ENCODE data around the gene MICALL2.

MICALL2 gene

DNA sequence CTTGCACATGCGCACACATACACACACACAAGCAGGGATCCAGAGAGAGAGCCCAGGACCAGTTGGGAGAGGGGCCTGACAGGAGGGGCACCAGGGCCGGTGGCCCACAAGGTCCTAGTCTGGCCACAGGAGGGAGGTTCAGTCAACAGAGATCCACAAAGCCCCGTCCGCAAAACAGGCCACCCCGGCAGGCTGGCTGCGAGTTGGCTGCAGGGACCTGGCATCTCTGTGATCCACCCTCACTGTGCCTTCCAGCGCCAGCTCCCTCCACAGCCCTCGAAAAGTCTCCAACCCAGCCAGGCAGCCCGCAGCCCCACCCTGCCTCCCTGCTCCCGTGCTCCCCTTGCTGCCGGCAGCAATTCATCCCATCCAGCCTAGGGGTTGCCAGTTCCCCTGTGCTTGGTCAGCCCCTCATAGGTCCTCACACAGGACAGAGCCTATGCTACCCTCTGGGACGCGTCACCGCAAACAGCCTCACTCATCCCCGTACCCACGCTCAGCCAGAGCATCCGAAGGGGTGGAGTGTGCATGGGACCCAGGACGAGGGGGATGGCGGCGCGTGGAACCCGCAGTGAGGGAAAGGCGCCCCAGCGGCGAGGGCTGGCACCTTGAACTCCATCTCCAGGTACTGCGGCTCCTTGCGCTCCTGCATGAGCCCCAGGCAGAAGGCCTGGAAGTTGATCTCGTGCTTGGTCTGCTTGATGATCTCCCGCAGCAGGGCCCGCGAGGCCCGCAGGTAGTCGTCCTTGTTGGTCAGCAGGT lies 37.4 kb upstream of the MICALL2 start:
- DNase-seq (ENCODE audit: extremely low read depth, low read depth), result no peak
- no peak for TF ChIP-seq CTCF (IDR thresholded peaks at IDR 0.05; ENCODE audit: low read depth, low read length, missing control alignments)
- H3K4me3 ChIP-seq (replicated peaks; ENCODE audit: low read depth, low read length), result no peak overlapping the region

DNA sequence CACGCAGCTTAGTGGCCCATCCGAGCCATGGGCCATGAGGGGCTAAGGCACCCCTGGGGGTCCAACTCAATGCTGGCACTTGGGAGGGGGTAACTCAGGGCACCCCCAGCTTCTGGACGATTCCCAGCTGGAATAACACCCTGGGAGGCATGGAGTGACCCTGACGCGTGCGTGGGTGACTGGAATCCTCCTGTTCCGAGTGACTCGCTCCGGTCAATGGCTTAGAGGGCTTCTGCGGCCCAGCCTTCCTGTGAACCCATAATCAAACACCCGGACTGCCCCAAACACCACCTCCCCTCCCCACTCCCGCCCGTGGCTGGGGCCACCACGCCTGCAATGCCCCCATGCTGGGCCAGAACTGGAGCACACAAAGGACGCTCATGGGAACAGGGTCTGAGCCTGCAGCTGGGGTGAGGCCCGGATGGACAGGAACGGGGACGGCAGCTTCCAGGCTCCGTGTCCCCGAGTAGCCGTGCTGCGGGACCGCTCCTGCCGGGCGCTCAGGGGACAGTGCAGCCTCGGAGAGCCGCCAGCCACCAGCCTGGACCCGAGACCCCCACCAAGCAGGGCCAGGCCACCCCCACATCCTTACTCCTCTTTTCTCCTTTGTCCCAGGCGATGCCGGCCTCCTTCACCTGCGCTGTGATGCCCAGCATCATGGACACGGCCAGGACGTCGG lies 36.4 kb upstream of the MICALL2 start:
- DNase-seq (ENCODE audit: extremely low read depth, low read depth), result no peak
- no peak for TF ChIP-seq CTCF (IDR thresholded peaks at IDR 0.05; ENCODE audit: low read depth, low read length, missing control alignments)
- no peak overlapping the region for H3K4me3 ChIP-seq (replicated peaks; ENCODE audit: low read depth, low read length)

DNA sequence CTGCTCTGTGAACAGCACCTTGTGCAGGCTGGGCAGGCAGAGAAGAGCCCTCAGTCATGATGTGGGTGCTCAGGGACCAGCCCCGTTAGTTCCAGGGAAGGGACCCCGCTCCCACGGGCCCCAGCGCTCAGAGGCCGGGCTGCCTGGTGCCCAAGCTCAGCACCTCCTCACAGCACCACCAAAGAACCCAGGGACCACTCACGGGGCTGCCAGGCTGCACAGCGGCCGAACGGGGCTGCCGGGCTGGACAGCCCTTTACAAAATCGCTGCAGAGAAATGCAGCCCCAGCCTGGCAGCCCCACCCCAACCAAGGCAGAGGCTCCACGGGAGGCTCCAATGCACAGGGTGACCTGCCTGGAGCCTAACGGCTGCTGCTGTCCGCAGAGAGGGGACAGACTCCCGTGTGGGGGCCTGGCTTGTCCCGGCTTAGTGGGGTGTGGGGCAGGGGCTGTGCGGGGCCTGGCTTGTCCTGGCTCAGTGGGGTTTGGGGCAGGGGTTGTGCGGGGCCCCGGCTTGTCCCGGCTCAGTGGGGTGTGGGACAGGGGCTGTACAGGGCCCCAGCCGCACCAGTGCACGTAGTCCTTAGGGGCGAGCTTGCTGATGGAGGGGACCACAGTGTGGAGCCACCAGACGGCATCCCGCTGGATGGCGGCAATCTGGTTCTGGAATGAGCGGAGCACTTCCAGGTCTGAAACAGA lies 35.7 kb upstream of the MICALL2 start:
- TF ChIP-seq CTCF (IDR thresholded peaks at IDR 0.05; ENCODE audit: low read depth, low read length, missing control alignments), result no peak
- no peak for DNase-seq (ENCODE audit: extremely low read depth, low read depth)
- no peak overlapping the region for H3K4me3 ChIP-seq (replicated peaks; ENCODE audit: low read depth, low read length)

DNA sequence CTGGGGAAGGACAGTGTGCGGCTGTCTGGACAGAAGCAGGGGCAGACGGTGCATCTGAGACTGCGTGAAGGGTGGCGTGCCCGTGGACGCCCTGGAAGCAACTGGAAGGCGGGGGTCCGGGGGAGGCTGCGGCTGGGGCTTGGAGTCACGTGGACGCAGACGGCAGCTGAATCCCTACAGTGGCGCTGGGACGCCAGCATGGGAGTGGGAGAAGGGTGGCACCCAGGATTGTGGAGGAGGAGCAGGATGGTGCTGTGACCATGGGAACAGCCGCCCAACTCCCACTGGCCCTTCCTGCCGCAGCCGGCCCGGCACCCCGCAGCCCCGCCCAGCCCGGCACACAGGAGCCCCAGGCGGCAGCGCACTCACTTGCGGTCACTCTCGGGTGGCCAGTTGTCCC lies 35.2 kb upstream of the MICALL2 start:
- TF ChIP-seq CTCF (IDR thresholded peaks at IDR 0.05; ENCODE audit: low read depth, low read length, missing control alignments), result no peak
- H3K4me3 ChIP-seq (replicated peaks; ENCODE audit: low read depth, low read length), result no peak overlapping the region
- no peak for DNase-seq (ENCODE audit: extremely low read depth, low read depth)

DNA sequence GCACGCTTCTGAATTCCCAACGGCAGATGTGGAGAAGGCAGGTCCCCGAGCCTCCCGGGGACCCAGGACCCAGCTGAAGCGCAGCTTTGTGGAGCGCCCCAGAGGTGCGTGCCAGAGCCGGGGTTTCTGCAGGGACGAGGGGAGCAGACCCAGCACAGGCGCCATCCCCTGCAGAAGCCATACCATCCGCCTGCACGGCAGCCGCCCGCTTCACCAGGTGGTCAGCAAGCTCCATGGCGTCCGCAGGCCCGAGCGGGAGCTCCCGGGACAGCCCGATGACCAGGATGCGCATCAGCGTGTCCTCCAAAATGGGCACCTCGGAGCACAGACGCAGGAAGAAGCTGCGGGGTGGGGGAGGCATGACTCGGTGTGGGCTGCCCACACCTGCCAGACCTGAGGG lies 34.3 kb upstream of the MICALL2 start:
- TF ChIP-seq CTCF (IDR thresholded peaks at IDR 0.05; ENCODE audit: low read depth, low read length, missing control alignments), result no peak
- H3K4me3 ChIP-seq (replicated peaks; ENCODE audit: low read depth, low read length), result no peak overlapping the region
- DNase-seq (ENCODE audit: extremely low read depth, low read depth), result no peak

DNA sequence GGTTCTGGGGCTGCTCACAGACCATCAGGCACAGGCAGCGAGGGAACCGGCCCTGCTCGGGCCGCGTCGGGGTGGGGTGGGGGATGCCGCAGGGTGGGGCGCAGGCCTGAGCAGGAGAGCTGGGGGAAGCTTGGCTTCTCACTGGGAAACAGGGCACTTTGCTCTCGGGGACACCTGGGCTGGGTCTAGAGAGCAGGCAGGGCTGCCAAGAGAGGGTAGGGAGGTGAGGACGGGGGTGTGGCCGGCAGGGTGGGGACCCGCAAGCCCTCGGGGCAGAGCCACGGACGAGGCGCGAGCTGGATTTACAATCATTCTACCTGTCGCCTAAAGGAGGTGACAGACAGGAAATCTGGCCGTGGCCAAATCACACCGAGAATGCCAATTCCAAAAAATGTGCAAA lies 33.9 kb upstream of the MICALL2 start:
- no peak for DNase-seq (ENCODE audit: extremely low read depth, low read depth)
- no peak overlapping the region for H3K4me3 ChIP-seq (replicated peaks; ENCODE audit: low read depth, low read length)
- TF ChIP-seq CTCF (IDR thresholded peaks at IDR 0.05; ENCODE audit: low read depth, low read length, missing control alignments), result no peak
